Lower lobe of right lung (tissue), 2 donors: ENCODE data around the gene CEP164. TPM values are rescaled to one million over a fixed set of nuclear protein-coding genes. Genes with fewer than 3 reads are reported as not detected.

Experiments
- ATAC-seq, 2 donors: fragments of 200-7000 bp; cut with Tn5 transposase; one replicate each; pipeline ENCODE4 v1.9.1; 2020 to 2022; ENCODE audit warnings: mild to moderate bottlenecking in 2 of 2, moderate library complexity in 2 of 2
- DNase-seq: peaks from one replicate; pipeline ENCODE4 v3.0.0-alpha.2; 2020
- H3K27ac ChIP-seq: fragments of 200-600 bp; one replicate; pipeline ENCODE4 v1.8.0; 2022
- H3K27me3 ChIP-seq: fragments of 200-600 bp; one replicate; pipeline ENCODE4 v1.8.0; 2022; ENCODE audit warnings: low read depth
- H3K36me3 ChIP-seq: fragments of 200-600 bp; one replicate; pipeline ENCODE4 v1.8.0; 2022; ENCODE audit warnings: mild to moderate bottlenecking
- H3K4me1 ChIP-seq: fragments of 200-600 bp; one replicate; pipeline ENCODE4 v1.8.0; 2022
- H3K4me3 ChIP-seq: fragments of 200-600 bp; one replicate; pipeline ENCODE4 v1.8.0; 2022; ENCODE audit warnings: mild to moderate bottlenecking
- H3K9me3 ChIP-seq: fragments of 200-600 bp; one replicate; pipeline ENCODE4 v1.8.0; 2022
- intact Hi-C: fragments of 100-400 bp; cut with DNase I; formaldehyde crosslinking; loops from one replicate; pipeline ENCODE4 v1.11.0; 2022
- total RNA-seq: library from RNA; stranded (reverse); fragmentation: NEBNext Ultra II Directional; extraction: Animal tissue kit (Norgen Biotek cat#: 25700); gene quantifications from one replicate; pipeline ENCODE4 v1.2.1, GENCODE V29; 2021
- TF ChIP-seq, protein P1 (sequence below): fragments of 200-600 bp; IDR thresholded peaks from one replicate; pipeline ENCODE4 v1.8.0; 2022; ENCODE audit warnings: antibody characterized with exemption, mild to moderate bottlenecking
- donor health status: DM: no; HTN: yes; CAD: no; lungs with severe emphysema.

Gene CEP164
- total RNA-seq, 1 donor from 2014 or later: 27.3 TPM

DNA sequence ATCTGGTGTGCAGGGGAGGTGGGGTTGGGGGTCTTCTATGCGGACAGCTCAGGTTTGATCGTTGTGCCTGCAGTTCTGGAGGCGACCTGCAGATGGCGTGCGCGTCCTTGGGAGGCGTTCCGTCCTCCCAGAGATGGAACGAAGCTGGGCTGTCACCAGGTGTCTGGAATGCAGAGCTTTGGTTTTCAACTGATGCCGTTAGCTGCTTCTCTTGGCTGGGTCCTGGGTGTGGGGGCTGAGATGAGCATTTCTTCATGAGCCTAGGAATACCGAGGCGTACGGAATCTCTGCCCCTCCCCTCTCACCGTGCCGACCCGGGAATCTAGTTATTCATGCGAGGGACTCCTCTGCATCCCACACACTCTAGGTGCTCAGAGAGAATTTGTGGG, 98.6 kb downstream of the CEP164 start:
- Histone ChIP-seq H3K4me3 (no peak overlapping the region), H3K27me3 (peaks cover 2% of the 10 kb centered on the region), H3K4me1 (no peaks in the 10 kb centered on the region), H3K36me3 (no peaks in the 10 kb centered on the region), H3K9me3 (no peaks in the 10 kb centered on the region), H3K27ac (no peak overlapping the region)
- intact Hi-C loops: no loop called here
- ATAC-seq: peak; percentile 74 to 75
- TF ChIP-seq, protein P1, sequence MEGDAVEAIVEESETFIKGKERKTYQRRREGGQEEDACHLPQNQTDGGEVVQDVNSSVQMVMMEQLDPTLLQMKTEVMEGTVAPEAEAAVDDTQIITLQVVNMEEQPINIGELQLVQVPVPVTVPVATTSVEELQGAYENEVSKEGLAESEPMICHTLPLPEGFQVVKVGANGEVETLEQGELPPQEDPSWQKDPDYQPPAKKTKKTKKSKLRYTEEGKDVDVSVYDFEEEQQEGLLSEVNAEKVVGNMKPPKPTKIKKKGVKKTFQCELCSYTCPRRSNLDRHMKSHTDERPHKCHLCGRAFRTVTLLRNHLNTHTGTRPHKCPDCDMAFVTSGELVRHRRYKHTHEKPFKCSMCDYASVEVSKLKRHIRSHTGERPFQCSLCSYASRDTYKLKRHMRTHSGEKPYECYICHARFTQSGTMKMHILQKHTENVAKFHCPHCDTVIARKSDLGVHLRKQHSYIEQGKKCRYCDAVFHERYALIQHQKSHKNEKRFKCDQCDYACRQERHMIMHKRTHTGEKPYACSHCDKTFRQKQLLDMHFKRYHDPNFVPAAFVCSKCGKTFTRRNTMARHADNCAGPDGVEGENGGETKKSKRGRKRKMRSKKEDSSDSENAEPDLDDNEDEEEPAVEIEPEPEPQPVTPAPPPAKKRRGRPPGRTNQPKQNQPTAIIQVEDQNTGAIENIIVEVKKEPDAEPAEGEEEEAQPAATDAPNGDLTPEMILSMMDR: peak; percentile 93
- DNase-seq: peak; percentile 73

DNA sequence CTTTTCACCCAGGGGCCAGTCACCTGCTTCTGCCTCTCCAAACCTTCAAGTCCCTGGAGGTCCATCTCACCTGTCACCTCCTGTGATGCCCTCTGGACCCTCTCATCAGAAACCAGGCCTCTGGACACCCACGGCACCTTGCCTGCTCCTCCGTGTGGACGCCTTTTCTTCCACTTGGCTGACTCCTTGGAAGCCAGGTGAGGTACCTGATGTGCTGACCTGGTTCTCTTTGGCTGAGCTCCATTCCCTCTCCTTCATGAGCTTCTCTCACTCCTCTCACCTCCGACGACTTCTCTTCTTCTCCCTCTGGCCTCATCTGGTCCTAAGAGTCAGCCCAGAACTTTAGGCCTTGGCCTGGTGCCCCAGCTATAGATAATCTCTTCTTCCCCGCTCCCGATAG, 99.3 kb downstream of the CEP164 start:
- Histone ChIP-seq H3K4me1 (no peaks in the 10 kb centered on the region), H3K36me3 (no peaks in the 10 kb centered on the region), H3K27me3 (no peaks in the 10 kb centered on the region), H3K9me3 (no peaks in the 10 kb centered on the region), H3K4me3 (no peak overlapping the region), H3K27ac (no peak overlapping the region)
- DNase-seq (no peak), ATAC-seq (no peak)
- intact Hi-C loops: no loop called here
- TF ChIP-seq, protein P1: no peak

DNA sequence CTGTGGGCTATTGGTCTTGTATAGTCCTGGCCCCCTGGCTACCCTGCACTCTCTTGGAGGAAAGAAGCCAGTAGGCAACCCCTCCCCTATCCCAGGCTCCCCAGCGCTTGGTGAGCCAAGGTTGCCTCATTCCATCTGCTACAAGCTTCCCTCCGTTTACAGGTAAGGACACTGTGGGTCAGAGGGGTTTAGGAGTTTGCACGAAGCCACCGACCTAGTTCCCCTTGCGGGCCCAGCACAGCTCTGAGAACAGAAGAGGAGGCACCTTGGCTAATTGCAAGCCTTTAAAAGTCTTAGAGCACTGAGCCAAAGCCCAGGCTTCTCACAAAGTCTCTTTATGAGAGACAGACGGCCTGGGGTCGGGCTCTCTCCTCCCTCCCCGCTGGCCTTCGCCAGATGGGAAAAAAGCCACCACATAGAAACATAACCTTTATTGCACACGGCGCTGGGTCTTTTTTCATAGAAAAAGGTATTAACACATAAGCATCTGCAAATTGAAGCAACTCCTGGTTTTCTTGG, 99.8 kb downstream of the CEP164 start:
- intact Hi-C loops: no loop called here

DNA sequence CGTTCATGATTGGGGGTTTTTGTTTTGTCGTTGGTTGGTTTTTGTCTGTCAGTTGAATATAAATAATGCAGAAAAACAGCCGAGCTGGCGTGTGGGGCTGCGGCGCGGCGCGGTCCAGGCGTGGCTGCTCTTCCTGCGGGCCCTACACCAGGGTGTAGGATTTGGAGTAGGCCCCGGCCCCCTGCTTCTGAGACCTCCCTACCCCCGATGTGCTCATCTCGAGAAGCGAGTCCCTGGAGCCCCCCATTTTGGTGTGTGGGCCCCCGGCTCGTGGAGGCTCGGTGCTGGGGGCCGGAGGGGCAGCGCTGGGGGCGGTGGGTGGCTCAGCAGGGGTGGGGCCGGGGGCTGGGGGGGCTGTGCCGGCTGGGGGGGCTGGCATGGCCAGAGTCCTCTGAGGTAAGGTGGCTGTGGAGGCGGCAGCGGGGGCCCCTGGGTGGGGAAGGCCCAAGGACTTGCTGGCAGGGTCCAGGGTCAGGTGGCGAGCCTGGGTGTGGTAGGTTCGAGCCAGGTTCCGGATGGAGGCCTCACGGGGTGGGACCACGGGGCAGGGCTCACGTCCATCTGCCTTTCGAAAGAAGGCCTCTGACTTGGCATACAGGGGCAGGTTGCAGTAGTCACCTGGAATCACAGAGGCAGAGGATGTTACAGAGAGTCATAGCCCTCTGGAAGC, 100.7 kb downstream of the CEP164 start:
- intact Hi-C loops: no loop called here
- no peak for ATAC-seq
- Histone ChIP-seq H3K27ac (no peak overlapping the region), H3K9me3 (no peaks in the 10 kb centered on the region), H3K36me3 (no peaks in the 10 kb centered on the region), H3K4me3 (no peak overlapping the region), H3K27me3 (no peaks in the 10 kb centered on the region), H3K4me1 (no peaks in the 10 kb centered on the region)
- TF ChIP-seq, protein P1: no peak
- DNase-seq: no peak

More for the DNA sequence above, 99.8 kb downstream of the CEP164 start:
- no peak overlapping the region for H3K27ac ChIP-seq
- DNase-seq (no peak), ATAC-seq (no peak)
- H3K27me3 ChIP-seq: no peaks in the 10 kb centered on the region
- no peaks in the 10 kb centered on the region for H3K36me3 ChIP-seq
- H3K4me1 ChIP-seq: no peaks in the 10 kb centered on the region
- no peaks in the 10 kb centered on the region for H3K9me3 ChIP-seq
- H3K4me3 ChIP-seq: no peak overlapping the region
- TF ChIP-seq, protein P1: no peak

DNA sequence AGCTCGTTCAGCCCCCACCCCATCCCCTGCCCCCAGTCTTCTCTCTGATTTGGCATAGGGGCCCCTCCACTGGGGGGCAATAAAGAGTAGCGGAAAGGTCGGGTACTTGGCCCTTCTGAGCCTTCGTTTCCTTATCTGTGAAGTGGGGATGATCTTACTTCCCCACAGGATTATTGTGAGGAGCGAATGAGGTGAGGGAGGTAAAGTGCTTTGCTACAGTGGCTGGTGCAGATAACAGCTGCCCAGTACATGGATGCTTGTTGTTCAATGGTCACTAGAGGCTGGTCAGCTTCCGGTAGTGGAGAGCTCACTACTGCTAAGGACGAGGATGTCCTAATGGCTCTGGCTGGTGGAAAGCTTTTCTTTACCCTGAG, 101.2 kb downstream of the CEP164 start:
- Histone ChIP-seq H3K36me3 (no peaks in the 10 kb centered on the region), H3K27ac (no peak overlapping the region), H3K4me1 (no peaks in the 10 kb centered on the region), H3K4me3 (no peak overlapping the region), H3K27me3 (no peaks in the 10 kb centered on the region), H3K9me3 (no peaks in the 10 kb centered on the region)
- no peak for ATAC-seq
- intact Hi-C loops: no loop called here
- DNase-seq: no peak
- TF ChIP-seq, protein P1: no peak
